ENCODE results near the gene ZMYND11.

The ZMYND11 gene

GRCh38 chr10:191703-192518, 56.7 kb downstream of the ZMYND11 start:
- no peak for DNase-seq (ENCODE audit: low spot score)

GRCh38 chr10:194281-194680, 59.0 kb downstream of the ZMYND11 start:
- DNase-seq (ENCODE audit: low spot score): no peak

GRCh38 chr10:200405-200804, 65.2 kb downstream of the ZMYND11 start:
- DNase-seq (ENCODE audit: low spot score): no peak

- DNase-seq (ENCODE audit: low spot score): no peak
These were observed 66.1 kb downstream of the ZMYND11 start for GRCh38 chr10:201328-201771.

- no peak for DNase-seq (ENCODE audit: low spot score)
These were observed 73.4 kb downstream of the ZMYND11 start for GRCh38 chr10:208616-209015.

GRCh38 chr10:209357-209756, 74.1 kb downstream of the ZMYND11 start:
- DNase-seq (ENCODE audit: low spot score): no peak

- DNase-seq (ENCODE audit: low spot score): no peak
These were observed 75.0 kb downstream of the ZMYND11 start for GRCh38 chr10:210297-210696.

GRCh38 chr10:215444-215843, 80.2 kb downstream of the ZMYND11 start:
- no peak for DNase-seq (ENCODE audit: low spot score)

GRCh38 chr10:218798-219197, 83.5 kb downstream of the ZMYND11 start:
- DNase-seq (ENCODE audit: low spot score): no peak

GRCh38 chr10:219731-220472, 84.6 kb downstream of the ZMYND11 start:
- DNase-seq (ENCODE audit: low spot score): no peak

GRCh38 chr10:224571-224970, 89.3 kb downstream of the ZMYND11 start:
- DNase-seq (ENCODE audit: low spot score): no peak

GRCh38 chr10:226018-226417, 90.8 kb downstream of the ZMYND11 start:
- DNase-seq (ENCODE audit: low spot score): no peak

- no peak for DNase-seq (ENCODE audit: low spot score)
These were observed 91.8 kb downstream of the ZMYND11 start for GRCh38 chr10:227014-227413.

GRCh38 chr10:228366-228765, 93.1 kb downstream of the ZMYND11 start:
- no peak for DNase-seq (ENCODE audit: low spot score)

- no peak for DNase-seq (ENCODE audit: low spot score)
These were observed 95.5 kb downstream of the ZMYND11 start for GRCh38 chr10:230758-231157.

- no peak for DNase-seq (ENCODE audit: low spot score)
These were observed 96.8 kb downstream of the ZMYND11 start for GRCh38 chr10:232061-232460.

GRCh38 chr10:232878-233277, 97.6 kb downstream of the ZMYND11 start:
- DNase-seq (ENCODE audit: low spot score): no peak

- no peak for DNase-seq (ENCODE audit: low spot score)
These were observed 99.6 kb downstream of the ZMYND11 start for GRCh38 chr10:234708-235406.

GRCh38 chr10:235915-236314, 100.7 kb downstream of the ZMYND11 start:
- no peak for DNase-seq (ENCODE audit: low spot score)

- DNase-seq (ENCODE audit: low spot score): peak; percentile 18
These were observed 103.9 kb downstream of the ZMYND11 start for GRCh38 chr10:239109-239508.

GRCh38 chr10:241451-241850, 106.2 kb downstream of the ZMYND11 start:
- DNase-seq (ENCODE audit: low spot score): peak; percentile 62

- no peak for DNase-seq (ENCODE audit: low spot score)
These were observed 106.8 kb downstream of the ZMYND11 start for GRCh38 chr10:241966-242643.
